ENCODE results near the gene STBD1.

DNA sequence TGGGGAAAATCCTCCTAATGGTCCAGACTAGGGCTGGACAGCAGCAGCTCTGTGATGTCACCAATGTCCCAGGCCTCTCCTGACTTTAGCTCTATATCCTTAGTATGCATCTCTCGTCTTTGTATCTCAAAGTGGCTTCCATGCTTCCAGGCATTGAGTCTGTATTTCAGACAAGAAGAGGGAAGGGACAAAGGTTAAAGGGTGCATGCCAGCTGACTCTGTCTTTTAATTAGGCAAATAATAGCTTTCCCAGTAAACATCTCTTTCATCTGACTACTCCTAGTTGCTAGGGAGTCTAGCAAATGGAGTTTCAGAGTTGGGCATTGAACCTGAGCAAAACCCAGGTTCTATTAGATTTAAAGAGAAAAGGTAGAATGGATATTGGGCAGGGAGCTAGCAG lies 49.6 kb upstream of the STBD1 start:
- no peak for TF ChIP-seq EP300 (IDR thresholded peaks at IDR 0.05)
- TF ChIP-seq, protein P1, sequence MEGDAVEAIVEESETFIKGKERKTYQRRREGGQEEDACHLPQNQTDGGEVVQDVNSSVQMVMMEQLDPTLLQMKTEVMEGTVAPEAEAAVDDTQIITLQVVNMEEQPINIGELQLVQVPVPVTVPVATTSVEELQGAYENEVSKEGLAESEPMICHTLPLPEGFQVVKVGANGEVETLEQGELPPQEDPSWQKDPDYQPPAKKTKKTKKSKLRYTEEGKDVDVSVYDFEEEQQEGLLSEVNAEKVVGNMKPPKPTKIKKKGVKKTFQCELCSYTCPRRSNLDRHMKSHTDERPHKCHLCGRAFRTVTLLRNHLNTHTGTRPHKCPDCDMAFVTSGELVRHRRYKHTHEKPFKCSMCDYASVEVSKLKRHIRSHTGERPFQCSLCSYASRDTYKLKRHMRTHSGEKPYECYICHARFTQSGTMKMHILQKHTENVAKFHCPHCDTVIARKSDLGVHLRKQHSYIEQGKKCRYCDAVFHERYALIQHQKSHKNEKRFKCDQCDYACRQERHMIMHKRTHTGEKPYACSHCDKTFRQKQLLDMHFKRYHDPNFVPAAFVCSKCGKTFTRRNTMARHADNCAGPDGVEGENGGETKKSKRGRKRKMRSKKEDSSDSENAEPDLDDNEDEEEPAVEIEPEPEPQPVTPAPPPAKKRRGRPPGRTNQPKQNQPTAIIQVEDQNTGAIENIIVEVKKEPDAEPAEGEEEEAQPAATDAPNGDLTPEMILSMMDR (IDR thresholded peaks at IDR 0.05): no peak

Data from tibial nerve (tissue), 4 donors.